Stimulated activated naive CD4-positive, alpha-beta T cell treated with Interleukin-2 at 50 U/mL for 16 hours (primary cell): ENCODE measurements around the gene IL26.
"Not testable (repeated sequence)": the region's sequence is repeated elsewhere in the genome, so short reads cannot be mapped to it uniquely, and the experiment has no call there.

Source experiments
- DNase-seq: peaks from one replicate; lab custom pipeline; 2025; lab: John Stamatoyannopoulos, UW

IL26 gene

DNA sequence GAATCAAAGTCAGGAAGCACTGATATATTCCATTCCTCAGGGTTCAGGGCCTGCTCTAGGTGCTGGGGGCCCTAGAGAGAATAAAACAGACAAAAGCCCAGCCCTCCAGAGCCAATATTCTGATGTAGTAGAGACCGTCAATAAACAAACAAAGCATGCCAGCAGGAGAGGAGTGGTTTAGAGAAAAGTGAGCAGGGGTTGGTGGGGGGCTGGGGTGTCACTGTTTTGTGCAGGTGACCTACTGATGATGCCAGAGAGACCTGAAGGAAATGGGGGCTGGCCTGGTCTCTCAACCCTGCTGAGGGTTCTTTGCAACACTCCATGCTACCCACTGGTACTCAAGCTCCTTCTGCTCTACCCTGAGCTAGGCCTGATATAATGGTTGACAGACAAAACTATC lies 26.5 kb downstream of the IL26 start:
- no peak for DNase-seq

DNA sequence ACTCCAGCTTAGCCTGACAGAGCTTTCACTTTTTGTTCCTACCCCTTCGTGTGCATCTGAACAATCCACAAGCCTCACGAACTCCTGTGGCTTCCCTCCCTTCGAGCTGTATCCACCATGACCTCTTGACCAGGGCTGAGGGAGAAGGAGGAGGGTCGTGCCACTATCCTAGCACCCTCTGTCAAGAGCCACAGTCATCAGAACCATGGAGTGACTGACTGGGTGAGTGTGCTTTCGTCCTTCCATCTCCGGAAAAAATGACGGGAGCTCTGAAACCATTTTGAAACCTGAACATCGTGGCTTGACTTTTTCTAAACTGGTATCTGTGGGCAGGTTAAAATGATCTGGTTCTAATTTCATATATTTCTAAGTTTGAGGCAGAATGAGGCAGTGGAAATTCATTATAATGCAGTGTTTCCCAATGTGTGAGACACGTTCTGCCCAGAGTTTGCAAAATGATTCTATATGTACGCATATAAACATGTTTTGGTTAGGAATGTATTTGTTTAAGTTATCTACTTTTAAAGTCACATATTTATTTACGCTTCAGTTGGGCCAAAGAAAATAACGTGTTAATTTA lies 27.0 kb downstream of the IL26 start:
- DNase-seq: no peak

DNA sequence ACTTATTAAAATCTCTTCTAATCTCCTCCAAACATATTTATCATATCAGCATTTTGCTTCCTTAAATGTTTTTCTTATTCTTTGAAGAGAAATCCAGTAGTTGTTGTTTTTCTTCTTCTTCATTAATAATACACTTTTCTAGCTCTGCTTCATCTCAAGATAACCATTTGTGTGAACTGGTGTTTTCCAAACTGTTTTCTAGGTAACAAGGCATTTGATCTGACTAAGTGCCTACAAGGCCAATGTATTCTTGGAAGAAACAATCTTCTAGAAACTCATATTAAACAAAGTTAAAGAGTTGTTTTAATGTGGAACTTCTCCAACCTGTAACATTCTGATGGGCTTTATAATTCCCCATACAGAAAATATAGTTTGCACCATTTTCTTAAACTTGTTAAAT lies 35.3 kb downstream of the IL26 start:
- DNase-seq: no peak

DNA sequence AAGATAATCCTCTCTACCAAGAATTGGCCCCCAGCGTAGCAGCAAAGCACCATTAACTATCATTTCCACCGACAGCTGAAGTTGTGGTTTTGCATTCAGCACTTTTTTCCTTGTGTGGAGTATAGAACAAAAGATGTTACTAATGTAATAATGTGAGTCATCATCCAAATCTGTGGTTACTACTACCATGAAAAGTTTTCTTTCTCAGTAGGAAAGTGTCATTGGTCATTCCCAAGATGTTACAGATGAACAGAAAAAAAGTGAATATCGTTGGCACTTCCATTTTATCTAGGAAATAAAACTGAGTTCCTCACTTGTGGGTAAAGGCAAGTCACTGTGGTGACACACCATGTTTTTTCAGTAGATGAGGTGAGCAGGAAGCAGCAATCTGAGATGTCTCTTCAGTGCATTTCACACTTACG lies 35.8 kb downstream of the IL26 start:
- DNase-seq: peak; percentile 16

DNA sequence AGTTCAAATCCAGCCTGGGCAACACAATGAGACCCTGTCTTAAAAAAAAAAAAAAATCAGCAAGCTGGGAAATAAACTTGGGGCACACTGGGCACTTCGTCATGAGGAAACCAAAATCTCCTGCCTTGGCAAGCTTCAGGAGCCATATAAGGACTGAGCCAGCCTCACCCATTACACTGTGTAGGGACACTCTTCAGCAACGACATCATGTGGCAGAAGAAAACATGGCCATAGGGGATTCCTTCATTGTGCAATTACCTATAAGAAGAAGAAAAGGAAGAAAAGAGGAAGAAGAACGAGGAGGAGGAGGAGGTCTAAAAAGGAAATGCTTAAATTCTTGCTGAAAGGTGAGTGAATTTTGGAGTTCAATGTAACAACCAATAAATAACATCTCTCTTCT lies 40.0 kb downstream of the IL26 start:
- no peak for DNase-seq

DNA sequence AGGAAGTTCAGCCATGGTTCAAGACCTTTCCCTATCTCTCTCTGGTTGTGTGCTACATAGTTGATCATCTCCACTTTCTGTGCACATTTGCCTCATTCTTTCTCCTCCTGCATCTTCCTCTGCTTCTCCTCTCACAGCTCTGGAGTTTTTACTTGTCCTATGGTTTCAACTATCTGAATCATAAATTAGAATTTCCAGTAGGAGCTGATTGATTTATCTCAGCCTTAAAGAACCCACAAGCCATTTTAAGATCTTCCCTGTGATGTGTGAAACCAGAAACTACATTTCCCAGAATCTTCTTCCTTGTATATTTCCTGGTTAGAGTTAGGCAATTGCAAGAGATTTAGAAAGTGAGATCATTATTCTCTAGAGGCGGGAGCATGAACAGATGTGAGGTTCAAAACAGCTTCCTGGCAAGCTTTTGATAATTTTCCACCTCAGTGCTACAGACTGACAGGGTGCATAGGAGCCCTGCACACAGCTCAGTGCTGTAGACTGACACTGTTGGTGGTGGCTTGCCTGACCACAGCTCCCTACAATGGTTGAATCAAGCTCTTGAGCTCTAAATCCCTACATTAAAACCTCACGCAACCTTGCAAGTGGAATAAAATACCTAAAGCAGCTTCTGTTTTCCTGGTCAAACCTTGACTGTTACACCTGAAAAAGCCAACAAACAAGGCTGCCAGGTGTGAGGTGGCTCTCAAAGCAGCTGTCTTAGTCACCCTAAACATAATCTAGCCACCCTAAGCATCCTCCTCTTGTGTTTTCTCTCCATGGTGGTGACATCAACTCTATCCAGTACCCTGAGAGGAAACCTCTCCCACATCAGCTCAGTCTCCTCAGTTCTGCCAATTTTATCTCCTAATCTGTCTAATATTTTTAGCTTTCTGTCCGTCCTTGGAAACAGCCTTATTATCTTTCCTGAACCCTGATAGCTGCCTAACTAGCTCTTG lies 44.5 kb downstream of the IL26 start:
- no peak for DNase-seq

DNA sequence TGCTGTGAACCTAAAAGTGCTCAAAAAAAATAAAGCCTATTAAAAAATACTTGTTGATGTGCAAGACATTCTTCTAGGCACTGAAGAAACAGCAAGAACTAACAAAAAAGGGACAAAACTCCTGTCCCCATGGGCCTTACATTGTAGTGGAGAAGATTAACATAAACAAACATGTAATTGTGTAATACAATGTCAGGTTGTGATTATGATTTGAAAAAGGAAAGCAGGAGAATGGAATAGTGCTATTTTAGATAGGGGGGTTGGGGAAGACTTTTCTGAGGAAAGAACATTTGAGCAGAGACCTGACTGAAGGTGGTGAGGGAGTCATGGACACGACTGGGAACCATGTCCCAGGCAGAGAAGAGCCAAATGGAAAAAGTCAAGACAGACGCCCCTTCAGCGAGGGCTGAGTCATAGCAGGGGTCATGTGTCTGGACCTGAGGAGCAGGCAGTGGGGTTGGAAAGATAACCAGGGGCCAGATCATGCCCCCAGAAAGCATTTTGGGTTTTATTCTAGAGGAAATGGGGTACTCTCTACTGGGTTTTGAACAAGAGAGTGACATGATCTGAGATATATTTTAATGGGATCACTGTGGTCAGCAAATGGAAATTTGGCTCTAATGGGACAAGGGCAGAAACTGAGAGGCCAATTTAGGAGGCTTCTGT lies 46.7 kb downstream of the IL26 start:
- DNase-seq: no peak

DNA sequence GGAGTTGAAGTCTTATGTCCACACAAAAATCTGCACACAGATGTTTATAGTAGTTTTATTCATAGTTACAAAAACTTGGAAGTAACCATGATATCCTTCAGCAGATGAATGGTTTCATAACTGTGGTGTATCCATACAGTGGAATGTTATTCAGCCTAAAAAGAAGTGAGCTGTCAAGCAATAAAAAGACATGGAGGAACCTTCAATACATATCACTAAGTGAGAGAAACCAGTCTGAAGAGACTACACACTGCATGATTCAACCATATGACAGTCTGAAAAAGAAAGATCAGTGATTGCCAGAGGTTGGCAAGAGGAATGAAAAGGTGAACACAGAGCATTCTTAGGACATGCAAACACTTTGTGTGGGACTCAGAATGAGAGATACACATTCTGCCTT lies 47.4 kb downstream of the IL26 start:
- DNase-seq: no peak

DNA sequence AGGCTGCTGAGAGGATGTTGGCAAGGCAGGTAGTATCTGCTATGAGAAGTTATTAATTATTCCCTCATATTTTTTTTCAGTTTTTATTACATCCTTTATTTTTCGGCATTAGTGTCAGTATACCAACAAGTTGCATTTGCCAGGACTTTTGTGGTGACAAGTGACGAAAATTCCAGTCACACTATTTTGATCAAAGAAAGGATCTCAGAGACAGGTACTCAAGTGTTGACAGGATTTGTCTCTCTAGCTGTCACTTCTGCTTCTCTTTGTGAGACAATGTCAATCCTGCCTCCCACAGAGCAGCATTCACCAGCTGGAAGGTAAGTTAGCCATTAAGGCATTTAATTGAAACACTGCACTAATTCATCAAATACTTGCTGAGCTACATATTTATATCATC lies 48.0 kb downstream of the IL26 start:
- DNase-seq: no peak

DNA sequence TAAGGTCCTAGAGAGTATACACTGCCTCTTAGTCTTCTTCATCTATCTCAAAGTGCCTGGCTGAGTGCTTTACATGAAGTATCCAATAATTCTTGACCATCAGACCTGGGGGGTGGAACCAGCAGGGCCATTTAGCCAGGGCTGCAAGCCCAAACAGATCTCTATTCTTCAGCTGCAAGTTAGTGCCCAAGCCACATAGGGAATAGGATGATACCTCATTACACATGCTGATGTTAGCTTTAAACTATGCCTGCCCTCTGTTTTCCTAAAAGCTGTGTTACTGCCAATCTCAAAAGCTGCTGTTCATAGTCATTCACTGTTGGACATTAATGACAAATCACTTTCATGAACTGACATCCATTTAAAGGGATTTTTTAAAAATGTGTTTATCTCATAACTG lies 49.4 kb downstream of the IL26 start:
- DNase-seq: no peak

DNA sequence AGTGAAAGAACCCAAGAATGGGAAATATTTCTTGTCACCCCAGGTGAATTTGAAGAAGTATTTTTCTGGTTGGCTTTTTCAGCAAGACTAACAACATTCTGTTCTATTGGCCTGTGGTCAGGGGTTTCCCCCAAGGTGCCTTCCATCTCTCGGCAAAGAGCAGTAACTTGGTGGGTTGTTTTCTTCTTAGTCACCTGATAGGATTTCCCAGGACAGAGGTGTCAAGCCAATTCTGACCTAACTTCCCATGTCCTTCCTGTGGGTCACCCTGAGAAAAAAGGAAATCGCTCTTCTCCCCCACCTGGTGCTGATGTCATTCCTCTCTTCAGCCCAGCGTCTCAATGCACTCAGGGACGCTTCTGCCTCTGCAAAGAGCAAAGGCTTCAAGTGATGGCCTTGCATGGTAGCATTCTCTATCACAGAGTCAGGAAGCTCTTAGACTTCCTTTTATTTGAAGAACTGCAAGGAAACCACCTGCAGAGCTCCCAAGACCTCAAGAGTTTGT lies 50.0 kb downstream of the IL26 start:
- DNase-seq: peak; percentile 46

DNA sequence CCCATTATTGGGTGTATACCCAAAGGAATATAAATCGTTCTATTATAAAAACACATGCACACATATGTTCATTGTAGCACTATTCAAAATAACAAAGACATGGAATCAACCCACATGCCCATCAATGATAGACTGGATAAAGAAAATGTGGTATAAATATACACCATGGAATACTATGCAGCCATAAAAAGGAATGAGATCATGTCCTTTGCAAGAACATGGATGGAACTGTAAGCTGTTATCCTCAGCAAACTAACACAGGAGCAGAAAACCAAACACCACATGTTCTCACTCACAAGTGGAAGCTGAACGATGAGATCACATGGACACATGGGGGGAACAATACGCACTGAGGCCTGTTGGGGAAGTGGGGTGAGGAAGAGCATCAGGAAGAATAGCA lies 50.8 kb downstream of the IL26 start:
- DNase-seq: not testable (repeated sequence)

DNA sequence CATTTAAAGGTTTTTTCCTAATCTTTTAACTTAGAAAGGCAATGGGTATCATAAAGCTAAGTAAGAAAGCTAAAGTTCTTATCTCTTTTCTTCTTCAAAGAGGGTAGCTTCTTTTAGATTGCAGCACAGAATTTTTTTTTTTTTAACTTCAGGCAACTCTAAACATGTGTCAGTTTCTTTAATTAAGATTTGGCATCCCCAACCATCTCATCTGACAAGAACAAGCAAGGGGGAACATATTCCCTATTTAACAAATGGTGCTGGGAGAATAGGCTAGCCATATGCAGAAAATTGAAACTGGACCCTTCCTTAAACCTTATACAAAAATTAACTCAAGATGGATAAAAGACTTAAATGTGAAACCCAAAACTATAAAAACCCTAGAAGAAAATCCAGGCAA lies 51.8 kb downstream of the IL26 start:
- DNase-seq: no peak

DNA sequence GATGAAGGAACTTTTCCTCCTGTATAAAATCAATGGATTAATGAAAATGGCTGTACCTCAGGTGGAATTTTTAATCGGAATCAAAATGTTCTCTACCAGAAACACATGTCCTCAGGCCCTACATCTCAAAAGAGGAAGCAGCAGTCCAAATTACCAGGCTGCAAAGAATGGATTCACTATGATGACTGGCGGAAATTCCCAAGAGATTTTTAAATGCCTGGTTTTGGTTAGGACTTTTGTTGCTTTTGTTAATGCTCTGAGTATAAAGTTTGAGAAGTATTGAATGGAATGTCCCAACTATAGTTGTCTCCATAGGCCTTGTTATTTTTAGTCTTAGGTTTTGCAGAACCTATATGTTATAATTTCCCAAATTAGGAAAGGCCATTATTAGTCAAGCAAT lies 54.9 kb downstream of the IL26 start:
- DNase-seq: no peak

DNA sequence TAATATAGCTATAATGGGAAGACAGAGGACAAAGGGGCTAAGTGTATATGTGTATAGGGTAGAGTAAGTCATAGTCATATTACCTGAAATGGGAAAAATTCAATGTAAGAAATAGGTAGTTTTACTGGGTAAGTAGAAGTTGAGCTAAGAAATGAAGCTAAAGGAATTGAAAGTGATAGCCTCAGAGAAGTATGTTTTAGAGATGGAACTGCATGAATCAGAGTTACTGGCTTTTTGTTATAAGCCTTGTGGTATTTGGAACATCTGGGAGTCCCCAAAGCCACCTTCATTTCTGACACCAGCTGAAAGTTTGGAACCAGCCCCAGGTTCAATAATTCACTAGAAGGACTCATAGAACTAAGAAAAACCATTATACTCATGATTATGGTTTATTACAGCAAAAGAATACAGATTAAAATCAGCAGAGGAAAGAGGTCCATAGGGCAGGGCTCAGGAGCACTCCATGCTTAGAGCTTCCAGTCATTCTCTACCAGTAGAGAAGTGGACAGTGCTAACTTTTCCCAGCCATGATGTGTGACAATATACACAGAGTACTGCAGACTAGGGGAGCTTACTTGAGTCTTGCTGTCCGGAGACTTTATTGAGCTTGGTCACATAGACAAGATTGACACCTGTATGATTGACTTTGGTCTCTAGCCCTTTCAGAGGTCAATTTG lies 56.3 kb downstream of the IL26 start:
- no peak for DNase-seq

DNA sequence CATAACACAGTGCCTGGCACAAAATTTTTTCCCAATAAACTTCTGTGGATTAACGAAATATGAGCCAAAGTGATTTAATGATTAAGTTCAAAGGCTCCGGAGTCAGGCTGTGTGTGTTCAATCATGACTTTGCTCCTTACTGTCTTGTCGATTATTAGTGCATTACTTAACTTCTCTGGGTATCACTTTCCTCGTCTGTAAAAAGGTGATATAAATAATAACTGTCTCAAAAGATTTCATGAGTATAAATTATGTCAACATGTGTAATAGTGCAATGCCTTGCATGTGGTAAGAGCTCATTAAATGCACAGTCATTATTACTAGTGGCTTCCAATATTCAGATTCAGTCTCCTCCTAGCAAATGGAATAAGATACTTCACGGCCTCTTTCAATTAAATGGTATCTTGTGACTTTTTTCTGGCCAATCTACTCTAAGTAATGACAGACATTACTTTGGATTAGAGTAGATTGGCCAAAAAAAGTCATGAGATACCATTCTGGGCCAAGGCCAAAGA lies 59.2 kb downstream of the IL26 start:
- no peak for DNase-seq

DNA sequence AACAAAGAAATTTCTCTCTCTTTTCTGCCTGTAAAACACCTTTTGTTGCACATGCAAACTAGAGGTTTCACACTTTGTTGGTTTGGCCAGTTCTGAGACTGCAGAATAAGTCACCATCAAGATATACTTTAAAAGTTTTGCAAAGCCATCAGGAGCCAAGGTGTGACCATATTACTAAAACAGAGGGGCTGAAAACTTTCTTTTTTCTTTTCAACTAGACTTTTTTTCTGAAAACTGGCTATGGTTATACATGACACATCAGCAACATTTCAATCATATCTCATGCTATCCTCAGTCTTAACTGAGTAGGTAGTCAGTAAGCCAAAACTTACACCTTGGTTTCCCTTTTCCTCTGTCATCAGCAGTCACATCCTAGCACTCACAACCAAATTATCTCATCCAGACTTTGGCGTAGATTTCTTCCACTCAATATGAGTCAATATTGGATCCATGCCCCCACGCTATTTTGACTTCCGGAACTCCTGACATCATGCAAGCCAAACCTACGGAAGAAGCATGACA lies 62.0 kb downstream of the IL26 start:
- DNase-seq: peak; percentile 28

DNA sequence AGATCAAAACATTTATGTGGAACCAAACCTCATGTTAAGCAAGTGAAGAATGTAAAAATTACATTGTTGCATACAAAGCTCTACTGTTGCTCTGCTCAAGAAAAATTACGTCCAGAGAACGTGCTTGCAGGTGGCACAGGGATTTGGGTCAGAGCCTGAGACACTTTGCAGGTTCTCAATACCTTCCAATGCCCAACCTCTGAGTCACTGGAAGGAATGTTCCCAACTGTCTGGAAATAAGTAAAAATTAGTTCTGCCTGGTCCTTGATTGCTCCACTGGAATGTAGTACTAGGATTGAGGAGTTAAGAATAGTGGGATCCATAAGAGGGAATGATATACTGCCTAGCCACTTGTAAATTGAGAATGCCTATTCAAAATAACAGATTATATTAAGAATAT lies 63.2 kb downstream of the IL26 start:
- DNase-seq: no peak

DNA sequence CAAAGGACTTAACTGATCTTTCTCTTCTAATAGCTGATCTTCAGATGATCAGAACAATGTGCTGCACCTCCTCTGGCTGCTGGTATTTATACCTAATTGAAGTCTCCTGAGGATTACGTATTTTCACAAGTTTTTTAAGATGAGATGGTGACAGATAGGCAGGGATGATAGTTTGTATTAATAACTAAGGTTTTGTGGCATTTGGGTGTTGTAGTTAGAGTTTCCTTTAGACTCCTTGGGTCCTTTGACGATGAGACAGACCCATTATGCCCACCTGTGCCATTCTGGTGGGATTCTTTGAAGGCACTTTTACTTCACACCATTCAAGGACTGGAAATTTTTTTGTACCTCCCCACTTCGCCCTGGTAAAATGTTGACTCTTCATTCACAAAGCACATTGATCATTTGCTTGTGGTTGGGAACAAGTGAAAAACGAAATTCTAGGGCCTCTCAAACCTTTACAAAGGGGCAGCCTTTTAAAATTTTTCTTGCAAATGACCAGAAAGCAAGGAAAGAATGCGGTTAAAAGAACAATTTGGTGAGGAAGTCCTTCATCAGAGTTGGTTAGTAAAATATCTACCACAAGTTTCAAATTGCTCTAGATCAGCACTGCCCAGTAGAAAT lies 65.8 kb downstream of the IL26 start, which contains the start of gene IFNG:
TSS of gene IFNG (minus strand) at position 60 of the 624 bp plus-strand sequence. CDS start 125 bp downstream, outside the sequence.
- DNase-seq: no peak

DNA sequence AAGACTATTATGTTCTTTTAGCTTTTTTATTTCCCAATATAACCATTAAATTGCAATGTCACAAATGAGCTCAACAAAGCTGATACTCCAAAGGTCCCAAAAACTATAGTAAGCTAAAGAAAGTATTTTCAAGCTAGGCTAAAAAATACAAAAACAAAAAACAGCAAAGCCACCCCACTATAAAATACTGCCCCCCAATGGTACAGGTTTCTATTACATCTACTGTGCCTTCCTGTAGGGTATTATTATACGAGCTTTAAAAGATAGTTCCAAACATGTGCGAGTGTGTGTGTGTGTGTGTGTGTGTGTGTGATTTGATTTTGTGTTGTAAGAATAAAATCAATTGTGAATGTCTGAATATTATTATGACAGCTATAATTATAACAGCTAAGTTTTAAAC lies 67.2 kb downstream of the IL26 start:
- DNase-seq: no peak

DNA sequence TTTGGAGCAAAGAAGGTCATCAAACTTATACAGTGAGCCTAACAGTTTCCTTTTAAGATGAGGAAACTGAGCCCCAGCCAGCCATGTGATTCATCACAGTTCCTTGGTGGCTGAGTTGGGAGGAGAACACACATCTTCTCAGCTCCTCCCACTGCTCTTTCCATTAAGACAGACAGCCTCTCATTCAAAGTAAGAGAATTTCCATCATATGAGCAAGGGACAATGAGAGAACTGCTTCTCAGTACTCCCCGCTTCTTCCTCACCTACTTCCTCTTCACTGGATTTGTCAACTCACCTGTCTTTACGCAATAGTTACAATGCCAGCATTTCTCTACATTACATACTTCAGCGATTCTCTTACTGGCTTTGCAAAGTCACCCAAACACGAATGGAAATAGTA lies 68.2 kb downstream of the IL26 start:
- DNase-seq: no peak
